K562 (cell line): ENCODE data around the gene ST3GAL3. TPM values are rescaled to one million over a fixed set of nuclear protein-coding genes. Genes with fewer than 3 reads are reported as not detected.

ENCODE experiments used
- CREBBP ChIP-seq: IDR thresholded peaks from one replicate; pipeline ENCODE4 v1.6.1; 2012; ENCODE audit warnings: low read depth, mild to moderate bottlenecking, control low read depth, inconsistent platforms, low read length
- E2F3 ChIP-seq: fragments of 250-450 bp; sonication (Bioruptor Pico); IDR thresholded peaks from 2 replicates; pipeline ENCODE4 v1.4.0; 2020; ENCODE audit warnings: mild to moderate bottlenecking
- ETV1 ChIP-seq: fragments of 450-650 bp; conservative IDR thresholded peaks from 2 replicates; pipeline ENCODE4 v1.6.1; 2016; ENCODE audit warnings: missing genetic modification characterization, control low read depth, low read depth, missing compliant biosample characterization
- FOSL1 ChIP-seq: fragments of 200-800 bp; sonication (Bioruptor generic); conservative IDR thresholded peaks from 2 replicates; pipeline ENCODE4 v1.6.1; 2016; ENCODE audit warnings: missing genetic modification characterization, missing compliant biosample characterization
- KLF6 ChIP-seq: fragments of 250-450 bp; sonication (Bioruptor Pico); IDR thresholded peaks from 2 replicates; pipeline ENCODE4 v1.4.0; 2020; ENCODE audit warnings: mild to moderate bottlenecking, moderate library complexity, borderline replicate concordance
- MAFK ChIP-seq: IDR thresholded peaks from 2 replicates; pipeline ENCODE4 v1.6.1; 2011; ENCODE audit warnings: low read length, improper control_type of control experiment
- NBN ChIP-seq: fragments of 450-650 bp; IDR thresholded peaks from 2 replicates; pipeline ENCODE4 v1.6.1; 2016; ENCODE audit warnings: low read depth, mild to moderate bottlenecking
- NCOR1 ChIP-seq: fragments of 450-650 bp; IDR thresholded peaks from 2 replicates; pipeline ENCODE4 v1.6.1; 2016; ENCODE audit warnings: mild to moderate bottlenecking, moderate library complexity
- NONO ChIP-seq, 2 experiments: fragments of 200-400 bp in 1 of 2; fragments of 450-650 bp in 1 of 2; formaldehyde crosslinking in 1 of 2; IDR thresholded peaks; 2 replicates each; pipeline ENCODE4 v1.6.1; 2017; ENCODE audit warnings: low read depth in 2 of 2, mild to moderate bottlenecking in 2 of 2, moderate library complexity in 2 of 2, low read length in 1 of 2
- RAD21 ChIP-seq, 2 experiments: fragments of 250-450 bp in 1 of 2; fragments of 450-650 bp in 1 of 2; sonication (Bioruptor Pico) in 1 of 2; formaldehyde crosslinking in 1 of 2; IDR thresholded peaks in 1 of 2; conservative IDR thresholded peaks in 1 of 2; 2 replicates each; pipeline versions ENCODE4 v1.4.0 to v1.8.0; 2020 to 2022; ENCODE audit warnings: mild to moderate bottlenecking in 2 of 2, moderate library complexity in 1 of 2
- SMAD4 ChIP-seq: fragments of 250-450 bp; sonication (Bioruptor Pico); conservative IDR thresholded peaks from 2 replicates; pipeline ENCODE4 v1.8.0; 2021; ENCODE audit warnings: inconsistent platforms, mild to moderate bottlenecking, moderate library complexity
- TCF7 ChIP-seq: sonication (generic); IDR thresholded peaks from 2 replicates; pipeline ENCODE4 v1.6.1; 2016; ENCODE audit warnings: antibody characterized with exemption, borderline replicate concordance
- THRAP3 ChIP-seq: fragments of 450-650 bp; IDR thresholded peaks from 2 replicates; pipeline ENCODE4 v1.6.1; 2016; ENCODE audit warnings: mild to moderate bottlenecking, inconsistent platforms, borderline replicate concordance
- ZC3H11A ChIP-seq: IDR thresholded peaks from 2 replicates; pipeline ENCODE4 v1.6.1; 2012; ENCODE audit warnings: low read depth, low read length, improper control_type of control experiment
- ZC3H8 ChIP-seq: fragments of 450-650 bp; IDR thresholded peaks from 2 replicates; pipeline ENCODE4 v1.6.1; 2017
- ZEB2 ChIP-seq: fragments of 450-650 bp; IDR thresholded peaks from 2 replicates; pipeline ENCODE4 v1.6.1; 2016
- ZFP1 ChIP-seq: fragments of 450-650 bp; formaldehyde crosslinking; IDR thresholded peaks from 2 replicates; pipeline ENCODE4 v1.4.0; 2020; ENCODE audit warnings: mild to moderate bottlenecking, mixed read lengths
- ZKSCAN1 ChIP-seq: fragments of 150-350 bp; IDR thresholded peaks from 2 replicates; pipeline ENCODE4 v1.6.1; 2016; ENCODE audit warnings: low read depth, low read length
- ZNF124 ChIP-seq: sonication (generic); formaldehyde crosslinking; IDR thresholded peaks from 2 replicates; pipeline ENCODE4 v1.8.1; 2022; ENCODE audit warnings: missing genetic modification reagents
- ZNF436 ChIP-seq: fragments of 250-450, 450-650 bp; sonication (Bioruptor Pico); formaldehyde crosslinking; IDR thresholded peaks from 2 replicates; pipeline ENCODE4 v1.7.0; 2020; ENCODE audit warnings: mild to moderate bottlenecking
- ZNF592 ChIP-seq: fragments of 450-650 bp; IDR thresholded peaks from 2 replicates; pipeline ENCODE4 v1.6.1; 2017; ENCODE audit warnings: antibody characterized with exemption, mild to moderate bottlenecking
- polyA plus RNA-seq, 8 experiments: library from polyadenylated mRNA; depleted of rRNA in 4 of 8; stranded (reverse) in 5 of 8; unstranded in 3 of 8; fragments of >200 nt; fragmentation: Nextera tagmentation in 2 of 8; fragmentation: Illumina TruSeq in 1 of 8; extraction: Ambion mirVana in 2 of 8; extraction: Trizol in 1 of 8; gene quantifications; 2 replicates each; pipeline versions ENCODE4 v1.2.1 to v1.2.3, GENCODE V29; 2011 to 2014; ENCODE audit warnings: inconsistent platforms in 1 of 8, missing spikeins in 1 of 8
- total RNA-seq, 7 experiments: library from RNA; depleted of rRNA in 6 of 7; stranded (reverse); fragments of >200 nt in 6 of 7; fragmentation: Illumina TruSeq in 2 of 7; extraction: Trizol in 2 of 7; gene quantifications; 2 replicates each; pipeline versions ENCODE4 v1.2.1 to v1.2.3, GENCODE V29; 2011 to 2021; ENCODE audit warnings: low replicate concordance in 1 of 7
- TF ChIP-seq, protein P1 (sequence below): fragments of 250-450 bp; sonication (Bioruptor Pico); IDR thresholded peaks from 2 replicates; pipeline ENCODE4 v1.8.0; 2022; ENCODE audit warnings: inconsistent platforms
- TF ChIP-seq, protein P2 (sequence below), 3 experiments: fragments of 200-800 bp in 1 of 3; sonication (Bioruptor generic) in 1 of 3; sonication (generic) in 1 of 3; formaldehyde crosslinking in 1 of 3; IDR thresholded peaks; 2 replicates each; pipeline versions ENCODE4 v1.6.1 to v1.8.0; 2016 to 2022; ENCODE audit warnings: mild to moderate bottlenecking in 2 of 3, missing compliant biosample characterization in 2 of 3, missing genetic modification characterization in 2 of 3, missing genetic modification reagents in 1 of 3

Gene ST3GAL3
- total and polyA plus RNA-seq, 9 of the 15 experiments (the other 6 are each of a cell fraction or from before 2014, with no cell fraction given) = 1.2 to 18.9 (median 11.0) TPM

GRCh38 chr1:43776043-43776761 is 68.9 kb downstream of the ST3GAL3 start (continued):
- no peak for TF ChIP-seq ETV1
- no peak for TF ChIP-seq NBN
- no peak for TF ChIP-seq ZEB2
- 0 out of 2 replicates have a peak, but pooled peaks have one; percentile 19 for TF ChIP-seq SMAD4 (CRISPR knock-in tag)
- peak; percentile 94 for TF ChIP-seq MAFK
- no peak for TF ChIP-seq TCF7
- TF ChIP-seq ZNF124 (CRISPR knock-in tag) = no peak
- TF ChIP-seq, protein P1, sequence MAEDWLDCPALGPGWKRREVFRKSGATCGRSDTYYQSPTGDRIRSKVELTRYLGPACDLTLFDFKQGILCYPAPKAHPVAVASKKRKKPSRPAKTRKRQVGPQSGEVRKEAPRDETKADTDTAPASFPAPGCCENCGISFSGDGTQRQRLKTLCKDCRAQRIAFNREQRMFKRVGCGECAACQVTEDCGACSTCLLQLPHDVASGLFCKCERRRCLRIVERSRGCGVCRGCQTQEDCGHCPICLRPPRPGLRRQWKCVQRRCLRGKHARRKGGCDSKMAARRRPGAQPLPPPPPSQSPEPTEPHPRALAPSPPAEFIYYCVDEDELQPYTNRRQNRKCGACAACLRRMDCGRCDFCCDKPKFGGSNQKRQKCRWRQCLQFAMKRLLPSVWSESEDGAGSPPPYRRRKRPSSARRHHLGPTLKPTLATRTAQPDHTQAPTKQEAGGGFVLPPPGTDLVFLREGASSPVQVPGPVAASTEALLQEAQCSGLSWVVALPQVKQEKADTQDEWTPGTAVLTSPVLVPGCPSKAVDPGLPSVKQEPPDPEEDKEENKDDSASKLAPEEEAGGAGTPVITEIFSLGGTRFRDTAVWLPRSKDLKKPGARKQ (CRISPR knock-in tag) = no peak
- TF ChIP-seq FOSL1 (tag) = peak; percentile 66
- TF ChIP-seq RAD21 (CRISPR knock-in tag; conservative IDR thresholded peaks at IDR 0.05 in 1 of 2, IDR thresholded peaks at IDR 0.05 in 1 of 2) = peak in 1 of 2 experiments; percentile 4; a peak in 1 of 4 replicates
- TF ChIP-seq ZKSCAN1 = no peak
- TF ChIP-seq ZC3H11A = no peak
- TF ChIP-seq KLF6 (CRISPR knock-in tag) = no peak
- TF ChIP-seq ZNF436 = no peak
- no peak for TF ChIP-seq THRAP3
- no peak for TF ChIP-seq ZC3H8
- TF ChIP-seq NCOR1 = 0 out of 2 replicates have a peak, but pooled peaks have one; percentile 19
- no peak for TF ChIP-seq ZFP1 (CRISPR knock-in tag)
- TF ChIP-seq NONO (IDR thresholded peaks at IDR 0.05; ENCODE audit: low read depth in 2 of 2, low read length in 1 of 2) = no peak
- no peak for TF ChIP-seq CREBBP
- TF ChIP-seq ZNF592 = peak; percentile 78
- TF ChIP-seq, protein P2, sequence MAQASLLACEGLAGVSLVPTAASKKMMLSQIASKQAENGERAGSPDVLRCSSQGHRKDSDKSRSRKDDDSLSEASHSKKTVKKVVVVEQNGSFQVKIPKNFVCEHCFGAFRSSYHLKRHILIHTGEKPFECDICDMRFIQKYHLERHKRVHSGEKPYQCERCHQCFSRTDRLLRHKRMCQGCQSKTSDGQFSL (CRISPR knock-in tag; IDR thresholded peaks at IDR 0.05) = no peak
- TF ChIP-seq, protein P2 (tag; IDR thresholded peaks at IDR 0.05) = no peak
- no peak for TF ChIP-seq E2F3 (CRISPR knock-in tag)
